Measurements from ENCODE around the gene NRXN3. TPM values are rescaled to one million over a fixed set of nuclear protein-coding genes. Genes with fewer than 3 reads are reported as not detected.

NRXN3 gene
- total and polyA plus RNA-seq, 2 experiments from 2014 or later: 1.0 to 1.8 TPM

DNA sequence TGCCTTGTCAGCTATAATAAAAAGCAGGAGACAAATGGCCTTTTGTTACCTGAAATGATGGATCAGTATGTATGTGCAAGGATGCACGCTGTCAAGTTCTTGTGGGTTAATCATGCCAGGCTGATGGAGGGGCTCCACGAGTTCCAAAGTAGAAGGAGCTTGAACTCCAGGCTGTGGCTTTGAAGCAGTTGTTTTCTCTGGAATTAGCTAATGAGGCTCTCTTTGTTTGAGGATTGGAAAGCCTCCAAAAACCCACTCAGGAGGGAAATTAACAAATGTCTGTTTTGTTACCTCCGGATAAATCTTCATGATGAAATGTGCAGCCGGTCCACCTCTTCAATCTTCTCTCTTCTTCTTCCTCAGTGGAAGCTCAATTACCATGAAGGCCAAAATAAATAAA, 1435.7 kb downstream of the NRXN3 start:
- no peak overlapping the region for H3K27ac Mint-ChIP-seq

More for the DNA sequence above, 1435.7 kb downstream of the NRXN3 start:
- H3K36me3 ChIP-seq (ENCODE audit: insufficient read depth): no peaks in the 10 kb centered on the region
- no peaks in the 10 kb centered on the region for H3K9me3 Mint-ChIP-seq
- peaks cover 8% of the 10 kb centered on the region; the same call in 2 of the 3 replicates for H3K4me1 Mint-ChIP-seq
- TF ChIP-seq STAT1 (IDR thresholded peaks at IDR 0.05; ENCODE audit: unreplicated experiment) (no peak), EZH2 (IDR thresholded peaks at IDR 0.05; ENCODE audit: low read depth, unreplicated experiment) (no peak), ZNF331 (CRISPR knock-in tag; IDR thresholded peaks at IDR 0.05; ENCODE audit: low read depth) (no peak), NANOG (IDR thresholded peaks at IDR 0.05; ENCODE audit: borderline replicate concordance) (no peak), ZNF114 (CRISPR knock-in tag; IDR thresholded peaks at IDR 0.05) (no peak), JUNB (IDR thresholded peaks at IDR 0.05; ENCODE audit: unreplicated experiment) (no peak), POLR2AphosphoS5 (IDR thresholded peaks at IDR 0.05; ENCODE audit: low read depth) (no peak), EZH2phosphoT487 (IDR thresholded peaks at IDR 0.05; ENCODE audit: unreplicated experiment) (no peak), CREB1 (CRISPR knock-in tag; IDR thresholded peaks at IDR 0.05; ENCODE audit: low read depth) (no peak)
- TF ChIP-seq, protein P1, sequence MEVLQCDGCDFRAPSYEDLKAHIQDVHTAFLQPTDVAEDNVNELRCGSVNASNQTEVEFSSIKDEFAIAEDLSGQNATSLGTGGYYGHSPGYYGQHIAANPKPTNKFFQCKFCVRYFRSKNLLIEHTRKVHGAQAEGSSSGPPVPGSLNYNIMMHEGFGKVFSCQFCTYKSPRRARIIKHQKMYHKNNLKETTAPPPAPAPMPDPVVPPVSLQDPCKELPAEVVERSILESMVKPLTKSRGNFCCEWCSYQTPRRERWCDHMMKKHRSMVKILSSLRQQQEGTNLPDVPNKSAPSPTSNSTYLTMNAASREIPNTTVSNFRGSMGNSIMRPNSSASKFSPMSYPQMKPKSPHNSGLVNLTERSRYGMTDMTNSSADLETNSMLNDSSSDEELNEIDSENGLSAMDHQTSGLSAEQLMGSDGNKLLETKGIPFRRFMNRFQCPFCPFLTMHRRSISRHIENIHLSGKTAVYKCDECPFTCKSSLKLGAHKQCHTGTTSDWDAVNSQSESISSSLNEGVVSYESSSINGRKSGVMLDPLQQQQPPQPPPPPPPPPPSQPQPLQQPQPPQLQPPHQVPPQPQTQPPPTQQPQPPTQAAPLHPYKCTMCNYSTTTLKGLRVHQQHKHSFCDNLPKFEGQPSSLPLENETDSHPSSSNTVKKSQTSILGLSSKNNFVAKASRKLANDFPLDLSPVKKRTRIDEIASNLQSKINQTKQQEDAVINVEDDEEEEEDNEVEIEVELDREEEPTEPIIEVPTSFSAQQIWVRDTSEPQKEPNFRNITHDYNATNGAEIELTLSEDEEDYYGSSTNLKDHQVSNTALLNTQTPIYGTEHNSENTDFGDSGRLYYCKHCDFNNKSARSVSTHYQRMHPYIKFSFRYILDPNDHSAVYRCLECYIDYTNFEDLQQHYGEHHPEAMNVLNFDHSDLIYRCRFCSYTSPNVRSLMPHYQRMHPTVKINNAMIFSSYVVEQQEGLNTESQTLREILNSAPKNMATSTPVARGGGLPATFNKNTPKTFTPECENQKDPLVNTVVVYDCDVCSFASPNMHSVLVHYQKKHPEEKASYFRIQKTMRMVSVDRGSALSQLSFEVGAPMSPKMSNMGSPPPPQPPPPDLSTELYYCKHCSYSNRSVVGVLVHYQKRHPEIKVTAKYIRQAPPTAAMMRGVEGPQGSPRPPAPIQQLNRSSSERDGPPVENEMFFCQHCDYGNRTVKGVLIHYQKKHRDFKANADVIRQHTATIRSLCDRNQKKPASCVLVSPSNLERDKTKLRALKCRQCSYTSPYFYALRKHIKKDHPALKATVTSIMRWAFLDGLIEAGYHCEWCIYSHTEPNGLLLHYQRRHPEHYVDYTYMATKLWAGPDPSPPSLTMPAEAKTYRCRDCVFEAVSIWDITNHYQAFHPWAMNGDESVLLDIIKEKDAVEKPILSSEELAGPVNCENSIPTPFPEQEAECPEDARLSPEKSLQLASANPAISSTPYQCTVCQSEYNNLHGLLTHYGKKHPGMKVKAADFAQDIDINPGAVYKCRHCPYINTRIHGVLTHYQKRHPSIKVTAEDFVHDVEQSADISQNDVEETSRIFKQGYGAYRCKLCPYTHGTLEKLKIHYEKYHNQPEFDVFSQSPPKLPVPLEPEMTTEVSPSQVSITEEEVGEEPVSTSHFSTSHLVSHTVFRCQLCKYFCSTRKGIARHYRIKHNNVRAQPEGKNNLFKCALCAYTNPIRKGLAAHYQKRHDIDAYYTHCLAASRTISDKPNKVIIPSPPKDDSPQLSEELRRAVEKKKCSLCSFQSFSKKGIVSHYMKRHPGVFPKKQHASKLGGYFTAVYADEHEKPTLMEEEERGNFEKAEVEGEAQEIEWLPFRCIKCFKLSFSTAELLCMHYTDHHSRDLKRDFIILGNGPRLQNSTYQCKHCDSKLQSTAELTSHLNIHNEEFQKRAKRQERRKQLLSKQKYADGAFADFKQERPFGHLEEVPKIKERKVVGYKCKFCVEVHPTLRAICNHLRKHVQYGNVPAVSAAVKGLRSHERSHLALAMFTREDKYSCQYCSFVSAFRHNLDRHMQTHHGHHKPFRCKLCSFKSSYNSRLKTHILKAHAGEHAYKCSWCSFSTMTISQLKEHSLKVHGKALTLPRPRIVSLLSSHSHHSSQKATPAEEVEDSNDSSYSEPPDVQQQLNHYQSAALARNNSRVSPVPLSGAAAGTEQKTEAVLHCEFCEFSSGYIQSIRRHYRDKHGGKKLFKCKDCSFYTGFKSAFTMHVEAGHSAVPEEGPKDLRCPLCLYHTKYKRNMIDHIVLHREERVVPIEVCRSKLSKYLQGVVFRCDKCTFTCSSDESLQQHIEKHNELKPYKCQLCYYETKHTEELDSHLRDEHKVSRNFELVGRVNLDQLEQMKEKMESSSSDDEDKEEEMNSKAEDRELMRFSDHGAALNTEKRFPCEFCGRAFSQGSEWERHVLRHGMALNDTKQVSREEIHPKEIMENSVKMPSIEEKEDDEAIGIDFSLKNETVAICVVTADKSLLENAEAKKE (CRISPR knock-in tag; IDR thresholded peaks at IDR 0.05): no peak
- TF ChIP-seq, protein P2, sequence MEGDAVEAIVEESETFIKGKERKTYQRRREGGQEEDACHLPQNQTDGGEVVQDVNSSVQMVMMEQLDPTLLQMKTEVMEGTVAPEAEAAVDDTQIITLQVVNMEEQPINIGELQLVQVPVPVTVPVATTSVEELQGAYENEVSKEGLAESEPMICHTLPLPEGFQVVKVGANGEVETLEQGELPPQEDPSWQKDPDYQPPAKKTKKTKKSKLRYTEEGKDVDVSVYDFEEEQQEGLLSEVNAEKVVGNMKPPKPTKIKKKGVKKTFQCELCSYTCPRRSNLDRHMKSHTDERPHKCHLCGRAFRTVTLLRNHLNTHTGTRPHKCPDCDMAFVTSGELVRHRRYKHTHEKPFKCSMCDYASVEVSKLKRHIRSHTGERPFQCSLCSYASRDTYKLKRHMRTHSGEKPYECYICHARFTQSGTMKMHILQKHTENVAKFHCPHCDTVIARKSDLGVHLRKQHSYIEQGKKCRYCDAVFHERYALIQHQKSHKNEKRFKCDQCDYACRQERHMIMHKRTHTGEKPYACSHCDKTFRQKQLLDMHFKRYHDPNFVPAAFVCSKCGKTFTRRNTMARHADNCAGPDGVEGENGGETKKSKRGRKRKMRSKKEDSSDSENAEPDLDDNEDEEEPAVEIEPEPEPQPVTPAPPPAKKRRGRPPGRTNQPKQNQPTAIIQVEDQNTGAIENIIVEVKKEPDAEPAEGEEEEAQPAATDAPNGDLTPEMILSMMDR (conservative IDR thresholded peaks at IDR 0.05; ENCODE audit: low read depth in 2 of 2): no peak
- TF ChIP-seq, protein P3, sequence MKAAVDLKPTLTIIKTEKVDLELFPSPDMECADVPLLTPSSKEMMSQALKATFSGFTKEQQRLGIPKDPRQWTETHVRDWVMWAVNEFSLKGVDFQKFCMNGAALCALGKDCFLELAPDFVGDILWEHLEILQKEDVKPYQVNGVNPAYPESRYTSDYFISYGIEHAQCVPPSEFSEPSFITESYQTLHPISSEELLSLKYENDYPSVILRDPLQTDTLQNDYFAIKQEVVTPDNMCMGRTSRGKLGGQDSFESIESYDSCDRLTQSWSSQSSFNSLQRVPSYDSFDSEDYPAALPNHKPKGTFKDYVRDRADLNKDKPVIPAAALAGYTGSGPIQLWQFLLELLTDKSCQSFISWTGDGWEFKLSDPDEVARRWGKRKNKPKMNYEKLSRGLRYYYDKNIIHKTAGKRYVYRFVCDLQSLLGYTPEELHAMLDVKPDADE (IDR thresholded peaks at IDR 0.05): no peak
- no peaks in the 10 kb centered on the region for H3K27me3 ChIP-seq (ENCODE audit: insufficient read depth)
- no peak overlapping the region for H3K4me2 ChIP-seq
- no peak overlapping the region for H2AFZ ChIP-seq
- no peaks in the 10 kb centered on the region for H3K4me1 ChIP-seq (ENCODE audit: insufficient read depth)
- ATAC-seq (no peak), DNase-seq (ENCODE audit: low spot score) (no peak)
- H3K79me2 ChIP-seq (replicated peaks; ENCODE audit: insufficient read depth): no peaks in the 10 kb centered on the region
- H3K9me2 ChIP-seq (ENCODE audit: insufficient read depth): no peaks in the 10 kb centered on the region
- no peaks in the 10 kb centered on the region for H3F3A ChIP-seq (replicated peaks; ENCODE audit: low read depth)
- H4K20me1 ChIP-seq (replicated peaks; ENCODE audit: insufficient read depth): no peaks in the 10 kb centered on the region
- H3K4me3 Mint-ChIP-seq: no peak overlapping the region
- no peak overlapping the region for H3K4me3 ChIP-seq
- no peaks in the 10 kb centered on the region for H3K27me3 Mint-ChIP-seq (ENCODE audit: insufficient read depth, low read depth, poor library complexity)
- no peak overlapping the region for H3K27ac ChIP-seq (ENCODE audit: low read depth)
- H3K36me3 Mint-ChIP-seq (ENCODE audit: low read depth): no peaks in the 10 kb centered on the region

Measured in GM23338 (cell line).